PFSK-1 (cell line): Measurements from ENCODE around the gene HOTAIR.
A peak's percentile ranks its signal among the peaks of the same experiment; 100 is the strongest.

Source experiments
- FOXP2 ChIP-seq: optimal IDR thresholded peaks from 2 replicates; pipeline ENCODE3; 2011; ENCODE audit warnings: borderline replicate concordance, control low read depth, inconsistent platforms; ENCODE audit not compliant: insufficient read depth; ENCODE audit errors: extremely low read length, extremely low read depth
- POLR2AphosphoS5 ChIP-seq: IDR thresholded peaks from 2 replicates; pipeline ENCODE4 v1.6.1; 2012; ENCODE audit warnings: low read depth, mild to moderate bottlenecking, control low read depth, low read length, moderate library complexity
- SIN3A ChIP-seq: IDR thresholded peaks from 2 replicates; pipeline ENCODE4 v1.6.1; 2012; ENCODE audit warnings: mild to moderate bottlenecking, low read length, moderate library complexity, borderline replicate concordance; ENCODE audit not compliant: insufficient read depth
- TAF1 ChIP-seq: IDR thresholded peaks from 2 replicates; pipeline ENCODE4 v1.6.1; 2012; ENCODE audit warnings: low read length, control low read depth, borderline replicate concordance; ENCODE audit not compliant: insufficient read depth
- TF ChIP-seq, protein P1 (sequence below), 2 experiments: IDR thresholded peaks; 2 replicates each; pipeline versions ENCODE4 v1.6.1 to v1.8.0; 2011 to 2012; ENCODE audit warnings: low read depth in 2 of 2, low read length in 2 of 2, control low read depth in 1 of 2, inconsistent platforms in 1 of 2, mild to moderate bottlenecking in 1 of 2, moderate library complexity in 1 of 2; ENCODE audit not compliant: insufficient read depth in 1 of 2

Gene HOTAIR

DNA sequence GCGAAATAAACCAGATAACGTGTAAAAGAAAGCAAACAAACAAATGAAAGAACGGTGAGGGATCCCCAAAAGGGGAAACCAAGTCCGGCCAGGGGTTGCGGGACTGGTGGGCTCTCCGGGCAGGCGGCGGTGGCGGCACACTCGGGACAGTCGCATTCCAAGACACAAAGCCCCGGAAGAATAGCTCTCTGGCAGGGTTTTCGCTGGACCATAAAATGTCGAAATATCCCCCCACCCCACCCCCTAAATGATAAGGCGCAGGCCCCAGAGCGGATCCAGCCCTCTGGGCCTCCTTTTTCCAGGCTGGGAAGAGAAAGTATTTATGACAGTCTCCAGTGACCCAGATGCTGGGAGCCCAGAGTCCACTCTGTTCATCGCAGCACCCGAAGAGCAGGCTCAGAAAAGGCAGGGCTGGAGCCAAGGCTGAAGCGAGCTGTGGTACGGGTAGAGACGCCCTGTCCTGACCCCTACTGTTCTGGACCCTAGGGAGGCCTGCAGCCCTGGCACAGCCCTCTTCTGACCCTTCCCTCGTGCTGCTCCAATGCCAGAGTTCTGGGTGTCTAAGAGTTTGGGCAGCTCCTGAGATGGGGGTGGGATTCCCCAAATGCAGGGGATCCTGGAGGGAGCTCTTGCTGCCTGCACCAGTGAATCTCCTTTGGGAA is 31.9 kb upstream of the HOTAIR start:
- TF ChIP-seq TAF1: no peak
- TF ChIP-seq, protein P1, sequence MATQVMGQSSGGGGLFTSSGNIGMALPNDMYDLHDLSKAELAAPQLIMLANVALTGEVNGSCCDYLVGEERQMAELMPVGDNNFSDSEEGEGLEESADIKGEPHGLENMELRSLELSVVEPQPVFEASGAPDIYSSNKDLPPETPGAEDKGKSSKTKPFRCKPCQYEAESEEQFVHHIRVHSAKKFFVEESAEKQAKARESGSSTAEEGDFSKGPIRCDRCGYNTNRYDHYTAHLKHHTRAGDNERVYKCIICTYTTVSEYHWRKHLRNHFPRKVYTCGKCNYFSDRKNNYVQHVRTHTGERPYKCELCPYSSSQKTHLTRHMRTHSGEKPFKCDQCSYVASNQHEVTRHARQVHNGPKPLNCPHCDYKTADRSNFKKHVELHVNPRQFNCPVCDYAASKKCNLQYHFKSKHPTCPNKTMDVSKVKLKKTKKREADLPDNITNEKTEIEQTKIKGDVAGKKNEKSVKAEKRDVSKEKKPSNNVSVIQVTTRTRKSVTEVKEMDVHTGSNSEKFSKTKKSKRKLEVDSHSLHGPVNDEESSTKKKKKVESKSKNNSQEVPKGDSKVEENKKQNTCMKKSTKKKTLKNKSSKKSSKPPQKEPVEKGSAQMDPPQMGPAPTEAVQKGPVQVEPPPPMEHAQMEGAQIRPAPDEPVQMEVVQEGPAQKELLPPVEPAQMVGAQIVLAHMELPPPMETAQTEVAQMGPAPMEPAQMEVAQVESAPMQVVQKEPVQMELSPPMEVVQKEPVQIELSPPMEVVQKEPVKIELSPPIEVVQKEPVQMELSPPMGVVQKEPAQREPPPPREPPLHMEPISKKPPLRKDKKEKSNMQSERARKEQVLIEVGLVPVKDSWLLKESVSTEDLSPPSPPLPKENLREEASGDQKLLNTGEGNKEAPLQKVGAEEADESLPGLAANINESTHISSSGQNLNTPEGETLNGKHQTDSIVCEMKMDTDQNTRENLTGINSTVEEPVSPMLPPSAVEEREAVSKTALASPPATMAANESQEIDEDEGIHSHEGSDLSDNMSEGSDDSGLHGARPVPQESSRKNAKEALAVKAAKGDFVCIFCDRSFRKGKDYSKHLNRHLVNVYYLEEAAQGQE (IDR thresholded peaks at IDR 0.05; ENCODE audit: insufficient read depth in 1 of 2, low read depth in 2 of 2, low read length in 2 of 2): no peak
- TF ChIP-seq SIN3A: no peak
- TF ChIP-seq FOXP2: no peak
- no peak for TF ChIP-seq POLR2AphosphoS5

DNA sequence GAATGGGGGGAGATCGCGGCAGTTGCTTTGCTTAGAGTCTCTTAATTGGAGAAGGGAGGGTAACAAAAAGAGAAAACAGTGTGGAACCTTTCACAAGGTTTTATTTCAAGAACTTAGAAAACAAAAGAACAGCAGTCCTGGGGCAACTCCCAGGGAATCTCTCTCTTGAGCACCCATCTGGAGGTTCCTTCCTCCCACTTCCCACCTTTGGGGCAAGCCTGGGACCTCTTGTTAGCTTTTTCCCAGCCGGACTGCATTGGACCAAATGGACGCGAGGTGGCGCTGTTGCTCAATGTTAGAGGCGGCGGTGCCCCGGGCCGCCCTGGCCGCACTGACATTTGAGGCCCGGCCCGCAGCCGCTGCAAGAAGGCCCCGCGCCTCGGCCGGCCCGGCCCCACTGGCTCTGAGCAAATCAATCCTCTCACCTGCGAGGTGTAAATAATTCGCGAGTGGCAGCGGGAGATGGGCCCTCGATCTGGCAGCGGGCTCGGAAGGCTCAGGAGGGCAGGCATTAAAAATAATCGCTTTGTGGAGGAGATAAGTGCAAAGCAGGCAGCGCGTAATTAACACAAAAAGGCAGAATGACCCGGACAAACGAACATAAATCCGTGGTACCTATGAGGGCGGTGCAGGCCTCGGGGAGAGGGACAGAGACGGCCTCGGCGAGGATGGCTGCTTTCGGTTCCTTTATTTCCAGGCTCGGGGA is 31.3 kb upstream of the HOTAIR start:
- TF ChIP-seq, protein P1 (IDR thresholded peaks at IDR 0.05; ENCODE audit: insufficient read depth in 1 of 2, low read depth in 2 of 2, low read length in 2 of 2): no peak
- TF ChIP-seq TAF1 (no peak), SIN3A (no peak), POLR2AphosphoS5 (no peak), FOXP2 (peak; percentile 36)

DNA sequence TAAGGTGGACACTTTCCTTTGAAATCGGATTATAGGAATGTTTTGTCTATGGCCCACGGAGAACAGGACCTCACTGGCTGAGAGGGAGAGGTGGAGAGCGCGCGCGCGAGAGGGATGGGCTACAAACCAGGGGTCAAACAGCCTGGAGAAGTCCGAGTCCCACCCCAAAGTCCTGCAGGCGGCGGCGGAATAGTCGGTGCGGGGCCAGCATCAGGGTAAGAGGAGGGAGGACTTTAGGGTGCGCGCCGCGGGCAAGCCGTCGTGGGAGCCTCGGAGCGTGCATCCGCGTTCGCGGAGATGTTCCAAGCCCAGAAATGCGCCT is 30.7 kb upstream of the HOTAIR start:
- TF ChIP-seq, protein P1 (IDR thresholded peaks at IDR 0.05; ENCODE audit: insufficient read depth in 1 of 2, low read depth in 2 of 2, low read length in 2 of 2): no peak
- TF ChIP-seq TAF1 (no peak), FOXP2 (no peak), SIN3A (no peak), POLR2AphosphoS5 (no peak)

DNA sequence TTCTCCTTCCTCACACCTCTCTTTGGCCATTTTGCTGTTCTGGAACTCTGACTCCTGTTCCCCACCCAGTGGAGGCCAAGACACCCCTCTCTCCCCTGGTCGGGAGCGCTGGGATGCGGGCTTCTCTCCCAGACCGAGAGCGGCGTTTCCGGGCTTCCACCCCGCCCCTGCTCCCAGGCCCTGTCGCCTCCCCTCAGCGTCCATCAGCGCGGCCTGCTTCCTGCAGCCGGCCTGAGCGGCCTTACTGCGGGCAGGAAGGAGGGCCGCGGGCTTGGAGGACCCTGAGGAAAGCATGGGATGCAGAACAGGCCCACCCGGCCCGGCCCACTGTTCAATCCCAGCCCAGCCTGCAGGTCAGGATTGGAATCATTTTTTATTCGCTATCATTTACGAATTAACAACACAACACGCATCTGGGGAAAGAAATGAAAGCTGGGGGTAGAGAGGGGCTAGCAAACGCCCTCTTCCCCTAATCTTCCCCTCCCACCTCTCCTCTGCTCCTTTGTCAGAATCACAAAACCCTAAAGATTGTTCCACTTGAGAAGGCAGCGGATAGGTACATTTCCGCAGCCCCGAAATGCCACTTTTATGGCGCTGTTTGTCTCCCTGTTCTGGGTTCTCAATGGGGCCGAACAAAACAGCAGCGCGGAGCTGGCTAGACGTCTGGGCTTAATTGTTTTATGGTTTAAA is 30.2 kb upstream of the HOTAIR start:
- TF ChIP-seq TAF1 (no peak), FOXP2 (peak; percentile 34), POLR2AphosphoS5 (no peak), SIN3A (no peak)
- TF ChIP-seq, protein P1 (IDR thresholded peaks at IDR 0.05; ENCODE audit: insufficient read depth in 1 of 2, low read depth in 2 of 2, low read length in 2 of 2): no peak
